ENCODE measurements around the gene KDM2A.

The KDM2A gene

DNA sequence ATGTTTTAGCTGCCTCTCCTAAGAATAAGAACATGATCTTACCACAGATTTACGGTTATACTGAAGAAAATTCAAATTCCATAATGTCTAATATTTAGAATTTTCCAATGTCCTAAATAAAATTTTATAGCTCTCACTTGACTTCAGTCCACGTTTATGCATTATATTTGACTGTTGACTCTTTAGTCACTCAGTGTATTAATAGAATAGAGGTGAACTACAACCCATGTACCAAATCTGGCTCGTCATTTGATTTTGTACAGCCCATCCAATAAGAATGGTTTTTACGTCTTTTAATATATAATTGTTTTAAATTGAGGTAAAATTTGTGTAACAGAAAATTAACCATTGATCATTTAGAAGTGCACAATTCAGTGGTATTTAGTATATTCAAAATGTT, 34.9 kb downstream of the KDM2A start:
- H3K9me3 ChIP-seq (ENCODE audit: control insufficient read depth, low read length): no peaks in the 10 kb centered on the region
- no peak overlapping the region for H3K4me3 ChIP-seq (ENCODE audit: insufficient read depth in 1 of 2, low read depth in 1 of 2, low read length in 2 of 2)
- H2AK5ac ChIP-seq (ENCODE audit: low read length, severe bottlenecking): no peak overlapping the region
- H2BK15ac ChIP-seq (ENCODE audit: low read depth, poor library complexity, severe bottlenecking): no peak overlapping the region
- H4K8ac ChIP-seq (ENCODE audit: low read length): no peak overlapping the region
- no peak overlapping the region for H2BK5ac ChIP-seq (ENCODE audit: low read depth, low read length, poor library complexity, severe bottlenecking)
- H3K23ac ChIP-seq (ENCODE audit: low read length in 2 of 2): no peak overlapping the region
- 90% methylated on average over 2 of the region's 4 CpGs for WGBS
- H2AFZ ChIP-seq (ENCODE audit: low read depth, low read length): no peak overlapping the region
- H4K91ac ChIP-seq (ENCODE audit: low read length): no peak overlapping the region
- no peak overlapping the region for H3K9ac ChIP-seq (ENCODE audit: low read length)
- no peak for DNase-seq
- no peak overlapping the region for H3K4ac ChIP-seq (ENCODE audit: low read depth in 1 of 2, low read length in 2 of 2)
- H3K4me1 ChIP-seq (ENCODE audit: control insufficient read depth, insufficient read depth, low read depth, low read length): no peaks in the 10 kb centered on the region
- no peaks in the 10 kb centered on the region for H3K27me3 ChIP-seq (ENCODE audit: control insufficient read depth in 1 of 2, insufficient read depth in 1 of 2, low read length in 2 of 2)
- no peak overlapping the region for H3K18ac ChIP-seq (ENCODE audit: low read depth in 1 of 2, low read length in 2 of 2)
- H2BK120ac ChIP-seq (ENCODE audit: low read depth, low read length): no peak overlapping the region
- peaks cover 13 to 36% of the 10 kb centered on the region in 2 experiments for H3K36me3 ChIP-seq (ENCODE audit: control insufficient read depth in 1 of 2, insufficient read depth in 2 of 2, low read depth in 1 of 2, low read length in 2 of 2)
- no peak overlapping the region for H3K4me2 ChIP-seq (ENCODE audit: low read length, poor library complexity, severe bottlenecking)
- H2BK12ac ChIP-seq (ENCODE audit: low read length in 2 of 2): no peak overlapping the region
- peaks cover 11% of the 10 kb centered on the region for H3K79me1 ChIP-seq (replicated peaks; ENCODE audit: low read length, poor library complexity, severe bottlenecking)
- no peak overlapping the region for H3K14ac ChIP-seq (ENCODE audit: low read length in 2 of 2)
- H3K27ac ChIP-seq (ENCODE audit: low read length, poor library complexity, severe bottlenecking): no peak overlapping the region

DNA sequence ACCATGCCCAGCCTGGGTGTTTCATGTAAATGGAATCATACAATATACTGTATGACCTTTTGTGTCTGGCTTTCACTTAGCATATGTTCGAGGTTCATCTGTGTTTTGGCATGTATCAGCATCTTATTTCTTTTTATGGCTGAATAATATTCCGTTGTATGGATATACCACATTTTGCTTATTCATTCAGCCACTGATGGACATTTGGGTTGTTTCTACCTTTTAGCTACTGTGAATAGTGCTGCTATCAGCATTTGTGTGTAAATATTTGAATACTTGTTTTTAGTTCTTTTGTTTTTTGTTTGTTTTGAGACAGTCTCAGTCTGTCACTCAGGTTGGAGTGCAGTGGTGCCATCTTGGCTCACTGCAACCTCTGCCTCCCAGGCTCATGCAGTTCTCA, 35.7 kb downstream of the KDM2A start:
- no peak overlapping the region for H4K91ac ChIP-seq (ENCODE audit: low read length)
- H3K23ac ChIP-seq (ENCODE audit: low read length in 2 of 2): no peak overlapping the region
- H2AFZ ChIP-seq (ENCODE audit: low read depth, low read length): no peak overlapping the region
- H3K9ac ChIP-seq (ENCODE audit: low read length): no peak overlapping the region
- H3K36me3 ChIP-seq (ENCODE audit: control insufficient read depth in 1 of 2, insufficient read depth in 2 of 2, low read depth in 1 of 2, low read length in 2 of 2): peaks cover 12 to 36% of the 10 kb centered on the region in 2 experiments
- H3K18ac ChIP-seq (ENCODE audit: low read depth in 1 of 2, low read length in 2 of 2): no peak overlapping the region
- WGBS: no CpG with 5 or more reads among the region's 2 CpGs
- H3K79me1 ChIP-seq (replicated peaks; ENCODE audit: low read length, poor library complexity, severe bottlenecking): peaks cover 11% of the 10 kb centered on the region
- H3K4ac ChIP-seq (ENCODE audit: low read depth in 1 of 2, low read length in 2 of 2): no peak overlapping the region
- H2BK12ac ChIP-seq (ENCODE audit: low read length in 2 of 2): no peak overlapping the region
- H2AK5ac ChIP-seq (ENCODE audit: low read length, severe bottlenecking): no peak overlapping the region
- no peak overlapping the region for H2BK15ac ChIP-seq (ENCODE audit: low read depth, poor library complexity, severe bottlenecking)
- H3K4me1 ChIP-seq (ENCODE audit: control insufficient read depth, insufficient read depth, low read depth, low read length): no peaks in the 10 kb centered on the region
- no peak overlapping the region for H3K27ac ChIP-seq (ENCODE audit: low read length, poor library complexity, severe bottlenecking)
- H3K4me2 ChIP-seq (ENCODE audit: low read length, poor library complexity, severe bottlenecking): no peak overlapping the region
- H3K27me3 ChIP-seq (ENCODE audit: control insufficient read depth in 1 of 2, insufficient read depth in 1 of 2, low read length in 2 of 2): no peaks in the 10 kb centered on the region
- no peak overlapping the region for H2BK5ac ChIP-seq (ENCODE audit: low read depth, low read length, poor library complexity, severe bottlenecking)
- no peak for DNase-seq
- no peaks in the 10 kb centered on the region for H3K9me3 ChIP-seq (ENCODE audit: control insufficient read depth, low read length)
- H4K8ac ChIP-seq (ENCODE audit: low read length): no peak overlapping the region
- H3K14ac ChIP-seq (ENCODE audit: low read length in 2 of 2): no peak overlapping the region
- no peak overlapping the region for H2BK120ac ChIP-seq (ENCODE audit: low read depth, low read length)
- no peak overlapping the region for H3K4me3 ChIP-seq (ENCODE audit: insufficient read depth in 1 of 2, low read depth in 1 of 2, low read length in 2 of 2)

DNA sequence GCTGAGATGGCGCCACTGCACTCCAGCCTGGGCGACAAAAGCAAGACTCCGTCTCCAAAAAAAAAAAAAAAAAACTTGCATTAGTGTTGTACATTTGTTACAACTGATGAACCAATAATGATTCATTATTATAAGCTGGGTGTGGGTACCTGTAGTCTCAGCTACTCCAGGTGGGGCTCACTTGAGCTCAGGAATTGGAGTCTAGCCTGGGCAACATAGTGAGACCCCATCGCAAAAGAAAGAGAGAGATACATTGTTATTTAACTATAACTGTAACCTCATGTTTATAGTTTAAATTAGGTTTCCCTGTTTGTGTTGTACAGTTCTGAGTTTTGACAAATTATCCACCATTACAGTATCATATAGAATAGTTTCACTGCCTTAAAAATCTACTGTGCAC, 38.6 kb downstream of the KDM2A start:
- Histone ChIP-seq H3K36me3 (ENCODE audit: control insufficient read depth in 1 of 2, insufficient read depth in 2 of 2, low read depth in 1 of 2, low read length in 2 of 2) (peaks cover 6 to 15% of the 10 kb centered on the region in 2 experiments), H3K27ac (ENCODE audit: low read length, poor library complexity, severe bottlenecking) (no peak overlapping the region)
- no CpG with 5 or more reads among the region's 4 CpGs for WGBS

DNA sequence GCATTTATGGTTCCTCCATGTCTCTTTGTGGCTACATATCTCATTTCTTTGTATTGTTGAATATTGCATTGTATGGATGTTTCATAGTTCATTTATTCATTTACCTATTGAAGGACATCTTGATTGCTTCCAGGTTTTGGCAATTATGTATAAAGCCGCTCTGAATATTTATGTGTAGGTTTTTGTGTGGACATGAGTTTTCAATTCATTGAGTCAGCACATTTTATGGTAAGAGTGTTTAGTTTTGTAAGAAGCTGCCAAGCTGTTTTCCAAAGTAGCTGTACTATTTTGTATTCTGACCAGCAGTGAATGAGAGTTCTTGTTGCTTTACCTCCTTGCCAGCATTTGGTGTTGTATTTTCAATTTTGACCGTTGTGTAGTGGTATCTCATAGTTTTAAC, 39.2 kb downstream of the KDM2A start:
- H3K36me3 ChIP-seq (ENCODE audit: control insufficient read depth in 1 of 2, insufficient read depth in 2 of 2, low read depth in 1 of 2, low read length in 2 of 2): peaks cover 3 to 19% of the 10 kb centered on the region in 2 experiments
- no peak overlapping the region for H3K9ac ChIP-seq (ENCODE audit: low read length)
- H2BK120ac ChIP-seq (ENCODE audit: low read depth, low read length): no peak overlapping the region
- no peak overlapping the region for H2AFZ ChIP-seq (ENCODE audit: low read depth, low read length)
- no peak overlapping the region for H3K4ac ChIP-seq (ENCODE audit: low read depth in 1 of 2, low read length in 2 of 2)
- no peak for DNase-seq
- no peak overlapping the region for H3K18ac ChIP-seq (ENCODE audit: low read depth in 1 of 2, low read length in 2 of 2)
- no peak overlapping the region for H4K91ac ChIP-seq (ENCODE audit: low read length)
- H3K4me2 ChIP-seq (ENCODE audit: low read length, poor library complexity, severe bottlenecking): no peak overlapping the region
- H4K8ac ChIP-seq (ENCODE audit: low read length): no peak overlapping the region
- no peak overlapping the region for H2BK15ac ChIP-seq (ENCODE audit: low read depth, poor library complexity, severe bottlenecking)
- no peaks in the 10 kb centered on the region for H3K4me1 ChIP-seq (ENCODE audit: control insufficient read depth, insufficient read depth, low read depth, low read length)
- H2BK12ac ChIP-seq (ENCODE audit: low read length in 2 of 2): no peak overlapping the region
- H3K27me3 ChIP-seq (ENCODE audit: control insufficient read depth in 1 of 2, insufficient read depth in 1 of 2, low read length in 2 of 2): no peaks in the 10 kb centered on the region
- WGBS: 88% methylated on average over 1 of the region's 2 CpGs
- H3K14ac ChIP-seq (ENCODE audit: low read length in 2 of 2): no peak overlapping the region
- peaks cover 6% of the 10 kb centered on the region for H3K79me1 ChIP-seq (replicated peaks; ENCODE audit: low read length, poor library complexity, severe bottlenecking)
- H3K23ac ChIP-seq (ENCODE audit: low read length in 2 of 2): no peak overlapping the region
- H3K4me3 ChIP-seq (ENCODE audit: insufficient read depth in 1 of 2, low read depth in 1 of 2, low read length in 2 of 2): no peak overlapping the region
- no peak overlapping the region for H2AK5ac ChIP-seq (ENCODE audit: low read length, severe bottlenecking)
- no peak overlapping the region for H2BK5ac ChIP-seq (ENCODE audit: low read depth, low read length, poor library complexity, severe bottlenecking)
- H3K27ac ChIP-seq (ENCODE audit: low read length, poor library complexity, severe bottlenecking): no peak overlapping the region
- H3K9me3 ChIP-seq (ENCODE audit: control insufficient read depth, low read length): no peaks in the 10 kb centered on the region

More for the DNA sequence above, 38.6 kb downstream of the KDM2A start:
- Histone ChIP-seq H3K14ac (ENCODE audit: low read length in 2 of 2) (no peak overlapping the region), H2BK12ac (ENCODE audit: low read length in 2 of 2) (no peak overlapping the region), H3K4me1 (ENCODE audit: control insufficient read depth, insufficient read depth, low read depth, low read length) (no peaks in the 10 kb centered on the region), H4K91ac (ENCODE audit: low read length) (no peak overlapping the region), H3K9ac (ENCODE audit: low read length) (no peak overlapping the region), H3K79me1 (replicated peaks; ENCODE audit: low read length, poor library complexity, severe bottlenecking) (peaks cover 6% of the 10 kb centered on the region), H3K27me3 (ENCODE audit: control insufficient read depth in 1 of 2, insufficient read depth in 1 of 2, low read length in 2 of 2) (no peaks in the 10 kb centered on the region), H3K18ac (ENCODE audit: low read depth in 1 of 2, low read length in 2 of 2) (no peak overlapping the region), H3K4me3 (ENCODE audit: insufficient read depth in 1 of 2, low read depth in 1 of 2, low read length in 2 of 2) (no peak overlapping the region), H2AFZ (ENCODE audit: low read depth, low read length) (no peak overlapping the region), H3K4me2 (ENCODE audit: low read length, poor library complexity, severe bottlenecking) (no peak overlapping the region), H3K23ac (ENCODE audit: low read length in 2 of 2) (no peak overlapping the region), H4K8ac (ENCODE audit: low read length) (no peak overlapping the region), H2BK120ac (ENCODE audit: low read depth, low read length) (no peak overlapping the region), H3K4ac (ENCODE audit: low read depth in 1 of 2, low read length in 2 of 2) (no peak overlapping the region), H2BK15ac (ENCODE audit: low read depth, poor library complexity, severe bottlenecking) (no peak overlapping the region), H2BK5ac (ENCODE audit: low read depth, low read length, poor library complexity, severe bottlenecking) (no peak overlapping the region), H2AK5ac (ENCODE audit: low read length, severe bottlenecking) (no peak overlapping the region), H3K9me3 (ENCODE audit: control insufficient read depth, low read length) (no peaks in the 10 kb centered on the region)
- no peak for DNase-seq

All from mesenchymal stem cell (in vitro differentiated cells and primary cell).